SK-N-SH (cell line): ENCODE measurements around the gene PHF23. TPM values are rescaled to one million over a fixed set of nuclear protein-coding genes. Genes with fewer than 3 reads are reported as not detected.
A peak's percentile ranks its signal among the peaks of the same experiment; 100 is the strongest.

Experiments
- CTCF ChIA-PET: fragments of 300-600, 350-600 bp; formaldehyde crosslinking; extraction: SDS; loops from one replicate; lab custom pipeline; 2021; lab: Yijun Ruan, JAX
- POLR2A ChIA-PET: fragments of 350-600 bp; sonication (Branson Sonifier 250); formaldehyde crosslinking; extraction: SDS; loops from one replicate; lab custom pipeline; 2020; ENCODE audit warnings: antibody characterized with exemption, inconsistent platforms; lab: Yijun Ruan, JAX
- DNase-seq: peaks from one replicate; pipeline ENCODE4 v3.0.0; 2012
- H2AFZ ChIP-seq: fragments of 200-600 bp; sonication (generic); 2 replicates; pipeline ENCODE4 v1.8.1; 2016; ENCODE audit warnings: antibody characterized with exemption, mild to moderate bottlenecking, low read depth
- H3F3A ChIP-seq: fragments of 200-600 bp; sonication (generic); replicated peaks from 2 replicates; pipeline ENCODE3; 2016; ENCODE audit warnings: antibody characterized with exemption, mild to moderate bottlenecking; ENCODE audit not compliant: insufficient read depth
- H3K27ac ChIP-seq, 2 experiments: fragments of 200-500 bp in 1 of 2; fragments of 200-600 bp in 1 of 2; sonication (Bioruptor generic) in 1 of 2; sonication (generic), shearing (Covaris generic) in 1 of 2; 2 replicates each; pipeline versions ENCODE4 v1.5.1 to v1.6.1; 2014 to 2016; ENCODE audit warnings: low read depth in 2 of 2, inconsistent platforms in 1 of 2, low read length in 1 of 2, mild to moderate bottlenecking in 1 of 2, mixed read lengths in 1 of 2
- H3K27me3 ChIP-seq: fragments of 200-600 bp; sonication (generic), shearing (Covaris generic); 2 replicates; pipeline ENCODE4 v1.6.1; 2016; ENCODE audit warnings: mixed run types; ENCODE audit not compliant: insufficient read depth
- H3K36me3 ChIP-seq, 2 experiments: fragments of 200-500 bp in 1 of 2; fragments of 200-600 bp in 1 of 2; sonication (Bioruptor generic) in 1 of 2; sonication (generic) in 1 of 2; replicated peaks in 1 of 2; 2 replicates each; pipeline versions ENCODE3 to v1.5.1; 2014 to 2016; ENCODE audit warnings: low read length in 1 of 2, mild to moderate bottlenecking in 1 of 2; ENCODE audit not compliant: insufficient read depth in 2 of 2, control insufficient read depth in 1 of 2
- H3K4me1 ChIP-seq, 2 experiments: fragments of 200-500 bp in 1 of 2; fragments of 200-600 bp in 1 of 2; sonication (Bioruptor generic) in 1 of 2; sonication (generic), shearing (Covaris generic) in 1 of 2; 2 replicates each; pipeline versions ENCODE4 v1.5.1 to v1.6.1; 2014 to 2016; ENCODE audit warnings: low read depth in 1 of 2, low read length in 1 of 2, mixed run types in 1 of 2; ENCODE audit not compliant: insufficient read depth in 2 of 2, control insufficient read depth in 1 of 2
- H3K4me2 ChIP-seq: fragments of 200-600 bp; sonication (generic), shearing (Covaris generic); 2 replicates; pipeline ENCODE4 v1.6.1; 2017; ENCODE audit warnings: mixed run types
- H3K4me3 ChIP-seq, 2 experiments: fragments of 200-500 bp in 1 of 2; fragments of 200-600 bp in 1 of 2; sonication (Bioruptor generic) in 1 of 2; sonication (generic), shearing (Covaris generic) in 1 of 2; 2 replicates each; pipeline versions ENCODE4 v1.5.1 to v1.8.1; 2014 to 2016; ENCODE audit warnings: low read depth in 2 of 2, inconsistent platforms in 1 of 2, low read length in 1 of 2, mild to moderate bottlenecking in 1 of 2, mixed read lengths in 1 of 2, moderate library complexity in 1 of 2
- H3K79me2 ChIP-seq: fragments of 200-600 bp; sonication (generic); 2 replicates; pipeline ENCODE4 v1.8.1; 2017; ENCODE audit warnings: mild to moderate bottlenecking; ENCODE audit not compliant: insufficient read depth
- H3K9ac ChIP-seq: fragments of 200-600 bp; sonication (generic); 2 replicates; pipeline ENCODE4 v1.6.1; 2017; ENCODE audit warnings: mixed run types
- H3K9me2 ChIP-seq: fragments of 200-600 bp; sonication (generic); 2 replicates; pipeline ENCODE4 v1.6.1; 2017; ENCODE audit warnings: mixed run types
- H3K9me3 ChIP-seq: fragments of 200-600 bp; sonication (generic); 2 replicates; pipeline ENCODE4 v1.6.1; 2017; ENCODE audit warnings: mixed run types, mild to moderate bottlenecking, moderate library complexity
- H4K20me1 ChIP-seq: fragments of 200-600 bp; sonication (generic); 2 replicates; pipeline ENCODE4 v1.6.1; 2017; ENCODE audit warnings: mild to moderate bottlenecking, mixed run types; ENCODE audit not compliant: insufficient read depth
- CHD2 ChIP-seq: fragments of 150-350 bp; IDR thresholded peaks from 2 replicates; pipeline ENCODE4 v1.6.1; 2018; ENCODE audit warnings: low read length; ENCODE audit not compliant: partially characterized antibody
- ELF1 ChIP-seq: IDR thresholded peaks from 2 replicates; pipeline ENCODE4 v1.4.0; 2012
- EP300 ChIP-seq, 2 experiments: IDR thresholded peaks; 2 replicates each; pipeline versions ENCODE4 v1.4.0 to v1.6.1; 2012; ENCODE audit warnings: borderline replicate concordance in 1 of 2, low read depth in 1 of 2, low read length in 1 of 2
- EZH2phosphoT487 ChIP-seq: fragments of 200-600 bp; sonication (generic); IDR thresholded peaks from 2 replicates; pipeline ENCODE4 v1.6.1; 2017; ENCODE audit warnings: low read depth, mixed run types, mild to moderate bottlenecking, antibody characterized with exemption, moderate library complexity, borderline replicate concordance
- FOSL2 ChIP-seq: IDR thresholded peaks from 2 replicates; pipeline ENCODE4 v1.4.0; 2012; ENCODE audit warnings: low read depth, mild to moderate bottlenecking, moderate library complexity, borderline replicate concordance
- FOXJ3 ChIP-seq: sonication (generic); formaldehyde crosslinking; IDR thresholded peaks from 2 replicates; pipeline ENCODE4 v1.5.1; 2020; ENCODE audit warnings: mild to moderate bottlenecking, missing genetic modification reagents
- FOXM1 ChIP-seq: IDR thresholded peaks from 2 replicates; pipeline ENCODE4 v1.4.0; 2012; ENCODE audit warnings: low read depth, mild to moderate bottlenecking
- GABPA ChIP-seq: IDR thresholded peaks from 2 replicates; pipeline ENCODE4 v1.4.0; 2012; ENCODE audit warnings: low read depth, mild to moderate bottlenecking
- GATA2 ChIP-seq: sonication (generic); formaldehyde crosslinking; IDR thresholded peaks from 2 replicates; pipeline ENCODE4 v1.5.0; 2020; ENCODE audit warnings: mild to moderate bottlenecking, missing genetic modification reagents
- JUND ChIP-seq: IDR thresholded peaks from 2 replicates; pipeline ENCODE4 v1.4.0; 2012
- MAX ChIP-seq: IDR thresholded peaks from 2 replicates; pipeline ENCODE4 v1.4.0; 2012; ENCODE audit warnings: low read depth
- MXI1 ChIP-seq: IDR thresholded peaks from 2 replicates; pipeline ENCODE4 v1.6.1; 2012; ENCODE audit warnings: mild to moderate bottlenecking, low read depth, low read length, improper control_type of control experiment
- NFIC ChIP-seq: IDR thresholded peaks from 2 replicates; pipeline ENCODE4 v1.4.0; 2012; ENCODE audit warnings: borderline replicate concordance
- PBX3 ChIP-seq: IDR thresholded peaks from 2 replicates; pipeline ENCODE4; 2012
- POLR2AphosphoS5 ChIP-seq: IDR thresholded peaks from 2 replicates; pipeline ENCODE4 v1.6.1; 2012; ENCODE audit warnings: low read depth, low read length
- RCOR1 ChIP-seq: fragments of 150-350 bp; IDR thresholded peaks from 2 replicates; pipeline ENCODE4 v1.6.1; 2017; ENCODE audit warnings: antibody characterized with exemption, low read length
- REST ChIP-seq: IDR thresholded peaks from 2 replicates; pipeline ENCODE4 v1.6.1; 2012; ENCODE audit warnings: mild to moderate bottlenecking, low read depth, low read length, moderate library complexity
- RFX5 ChIP-seq: IDR thresholded peaks from 2 replicates; pipeline ENCODE4 v1.6.1; 2012; ENCODE audit warnings: mild to moderate bottlenecking, improper control_type of control experiment, low read length
- RXRA ChIP-seq: IDR thresholded peaks from 2 replicates; pipeline ENCODE4 v1.4.0; 2012; ENCODE audit warnings: low read depth, mild to moderate bottlenecking, borderline replicate concordance
- SIN3A ChIP-seq: IDR thresholded peaks from 2 replicates; pipeline ENCODE4 v1.6.1; 2012; ENCODE audit warnings: low read depth, mild to moderate bottlenecking, low read length, moderate library complexity, borderline replicate concordance
- SMC3 ChIP-seq: IDR thresholded peaks from 2 replicates; pipeline ENCODE4 v1.6.1; 2012; ENCODE audit warnings: low read depth, low read length, improper control_type of control experiment
- TAF1 ChIP-seq: IDR thresholded peaks from 2 replicates; pipeline ENCODE4 v1.6.1; 2012; ENCODE audit warnings: low read depth, mild to moderate bottlenecking, low read length, moderate library complexity, borderline replicate concordance
- TCF12 ChIP-seq: IDR thresholded peaks from 2 replicates; pipeline ENCODE4 v1.4.0; 2012
- TEAD4 ChIP-seq: IDR thresholded peaks from 2 replicates; pipeline ENCODE4 v1.4.0; 2012; ENCODE audit warnings: mild to moderate bottlenecking, borderline replicate concordance; ENCODE audit not compliant: insufficient read depth
- USF1 ChIP-seq: IDR thresholded peaks from 2 replicates; pipeline ENCODE4 v1.4.0; 2012; ENCODE audit warnings: low read depth, borderline replicate concordance
- USF2 ChIP-seq: fragments of 150-350 bp; IDR thresholded peaks from 2 replicates; pipeline ENCODE4 v1.6.1; 2017; ENCODE audit warnings: antibody characterized with exemption, low read length, low read depth, borderline replicate concordance
- YY1 ChIP-seq: IDR thresholded peaks from 2 replicates; pipeline ENCODE4 v1.4.0; 2012; ENCODE audit warnings: low read depth, mild to moderate bottlenecking
- WGBS: methylation state at CpG from one replicate; pipeline ENCODE4 v1.1.6; 2017; ENCODE audit warnings: low lambda C conversion rate; 5-methylcytosine and 5-hydroxymethylcytosine counted together
- polyA plus RNA-seq, 3 experiments: library from polyadenylated mRNA; depleted of rRNA; stranded (reverse); fragments of >200 nt; gene quantifications; 2 replicates each; pipeline ENCODE4 v1.2.3, GENCODE V29; 2012

The PHF23 gene
- polyA plus RNA-seq, 1 of the 3 experiments (the other 2 are of a cell fraction) = 53.3 TPM

- peaks cover 20 to 54% of the 10 kb centered on the region in 2 experiments; a peak in 3 of 4 replicates for H3K4me1 ChIP-seq
- no peaks in the 10 kb centered on the region for H3K9me2 ChIP-seq
- H3K27me3 ChIP-seq = no peaks in the 10 kb centered on the region
- H3K4me2 ChIP-seq = peak within 1 kb of the TSS; percentile 100
- peaks cover 40% of the 10 kb centered on the region for H3K79me2 ChIP-seq
- no peaks in the 10 kb centered on the region for H3K9me3 ChIP-seq
- H3K9ac ChIP-seq = peak within 1 kb of the TSS; percentile 88
- peak within 1 kb of the TSS; percentile 68 for H2AFZ ChIP-seq
- peak within 1 kb of the TSS; percentile 79 to 99 for H3K4me3 ChIP-seq
- WGBS = under 1% methylated on average over 19 of the region's 63 CpGs
- H3K27ac ChIP-seq = peak within 1 kb of the TSS; percentile 76 to 89
- peaks cover 49% of the 10 kb centered on the region for H3F3A ChIP-seq
- peaks cover 4% of the 10 kb centered on the region; the same call in 1 of the 2 replicates for H4K20me1 ChIP-seq
- DNase-seq = peak; percentile 90
- ChIA-PET CTCF (interaction anchor here (0.6 to 4.3 kb wide), 12 partner anchors 12 to 1093 kb away, joined by 3 to 44 read pairs (median 5); partner anchors contain the start of genes CTDNEP1, DVL2, GABARAP and PHF23), POLR2A (interaction anchor here (0.6 to 2.7 kb wide), 15 partner anchors 10 to 637 kb away, joined by 3 to 11 read pairs (median 4); partner anchors contain the start of genes CTDNEP1, DVL2, ELP5 and GABARAP)
- peaks cover 23 to 29% of the 10 kb centered on the region in 2 experiments for H3K36me3 ChIP-seq
- TF ChIP-seq CHD2 (peak; percentile 59), TCF12 (peak; percentile 12; the same call in 1 of the 2 replicates), USF2 (no peak), FOXJ3 (CRISPR knock-in tag) (no peak), REST (no peak), SMC3 (no peak), RFX5 (no peak), GATA2 (no peak), YY1 (peak; percentile 65), MXI1 (peak; percentile 86), NFIC (peak; percentile 1; the same call in 1 of the 2 replicates), TAF1 (peak; percentile 80), PBX3 (no peak), EP300 (IDR thresholded peaks at IDR 0.05; ENCODE audit: borderline replicate concordance in 1 of 2, low read depth in 1 of 2, low read length in 1 of 2) (no peak), FOSL2 (peak; percentile 63; the same call in 1 of the 2 replicates), POLR2AphosphoS5 (peak; percentile 67), FOXM1 (no peak), RCOR1 (0 out of 2 replicates have a peak, but pooled peaks have one; percentile 11), TEAD4 (0 out of 2 replicates have a peak, but pooled peaks have one; percentile 19), ELF1 (peak; percentile 43; the same call in 1 of the 2 replicates), GABPA (peak; percentile 40), MAX (peak; percentile 13; the same call in 1 of the 2 replicates), RXRA (peak; percentile 58; the same call in 1 of the 2 replicates), EZH2phosphoT487 (no peak), SIN3A (peak; percentile 77; the same call in 1 of the 2 replicates), USF1 (no peak), JUND (peak; percentile 70)
Measured at GRCh38 chr17:7219812-7220592, 19.3 kb downstream of the PHF23 start, which contains the start of the genes ACADVL and DLG4. Gene ACADVL (plus strand): TSS chr17:7219938. CDS start chr17:7219985, 47 bp downstream. Gene DLG4 (minus strand): TSS chr17:7219836.
